Measurements from ENCODE around the gene APOC4.
"Not testable (repeated sequence)": the region's sequence is repeated elsewhere in the genome, so short reads cannot be mapped to it uniquely, and the experiment has no call there.

APOC4 gene

GRCh38 chr19:44914433-44915206 lies 27.4 kb upstream of the APOC4 start, which contains the start of gene APOC1:
Gene APOC1, plus strand, starts transcription at chr19:44914608. Its CDS starts 284 bp downstream, at chr19:44914892.
- peak; percentile 57 for DNase-seq (ENCODE audit: low read depth, low spot score)

GRCh38 chr19:44924243-44924725 lies 17.8 kb upstream of the APOC4 start:
- DNase-seq (ENCODE audit: low read depth, low spot score) = no peak

DNA sequence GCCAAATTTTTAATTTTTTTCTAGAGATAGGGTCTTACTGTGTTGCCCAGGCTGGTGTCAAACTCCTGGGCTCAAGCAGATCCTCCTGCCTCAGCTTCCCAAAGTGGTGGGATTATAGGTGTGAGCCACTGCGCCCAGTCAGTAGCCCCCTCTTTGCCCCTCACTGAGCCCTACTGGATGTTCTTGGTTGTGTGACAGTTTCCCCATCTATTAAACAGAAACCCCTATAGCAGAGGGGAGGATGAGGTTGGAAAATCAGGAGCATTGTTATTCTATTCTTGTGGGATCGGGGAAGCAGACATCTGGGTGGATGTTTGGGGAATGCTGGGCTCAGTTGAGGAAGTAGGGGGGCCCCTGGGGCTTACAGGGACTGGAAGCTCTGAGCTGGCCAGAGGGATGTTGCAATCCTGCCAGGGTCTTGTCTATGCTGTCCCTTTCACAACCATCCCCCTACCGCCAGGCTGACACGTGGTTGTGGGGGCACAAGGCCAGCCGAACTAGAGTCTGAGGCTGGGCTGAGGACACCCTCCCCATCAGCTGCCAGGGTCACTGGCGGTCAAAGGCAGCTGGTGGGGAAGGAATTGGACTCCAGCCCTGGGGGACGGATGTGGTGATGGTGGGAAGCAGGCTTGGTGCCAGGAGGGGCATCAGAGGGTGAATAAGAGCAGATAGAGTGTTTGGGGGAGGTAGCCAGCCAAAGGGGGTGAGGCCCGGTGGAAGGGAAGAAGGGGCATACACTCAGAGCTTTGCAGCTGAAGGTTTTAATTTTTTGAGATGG lies 16.7 kb upstream of the APOC4 start:
- no peak for DNase-seq (ENCODE audit: low read depth, low spot score)

- DNase-seq (ENCODE audit: low read depth, low spot score) = not testable (repeated sequence)
Measured at GRCh38 chr19:44926245-44927077, 15.6 kb upstream of the APOC4 start.

- DNase-seq (ENCODE audit: low read depth, low spot score) = no peak
Measured at GRCh38 chr19:44927746-44928145, 14.3 kb upstream of the APOC4 start.

GRCh38 chr19:44930088-44930487 lies 11.9 kb upstream of the APOC4 start:
- no peak for DNase-seq (ENCODE audit: low read depth, low spot score)

GRCh38 chr19:44931541-44931940 lies 10.5 kb upstream of the APOC4 start:
- no peak for DNase-seq (ENCODE audit: low read depth, low spot score)

DNA sequence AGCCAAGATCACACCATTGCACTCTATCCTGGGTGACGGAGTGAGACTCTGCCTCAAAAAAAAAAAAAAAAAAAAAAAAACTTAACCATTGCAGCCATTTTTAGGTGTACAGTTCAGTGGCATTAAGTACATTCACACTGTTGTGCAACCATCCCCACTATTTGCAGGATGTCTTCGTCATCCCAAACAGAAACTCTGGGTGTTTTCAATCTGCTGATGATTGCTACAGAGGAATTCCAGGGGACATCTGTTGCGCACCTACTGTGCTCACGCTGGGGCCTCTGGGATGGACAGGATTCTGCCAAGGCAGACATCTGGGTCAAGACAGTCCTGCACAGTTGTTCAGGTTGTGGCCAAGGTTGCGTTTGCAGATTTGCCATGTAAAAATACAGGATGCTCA lies 2.4 kb upstream of the APOC4 start:
- no peak for DNase-seq (ENCODE audit: low read depth, low spot score)

GRCh38 chr19:44943801-44944249 lies 1.8 kb downstream of the APOC4 start:
- no peak for DNase-seq (ENCODE audit: low read depth, low spot score)

- no peak for DNase-seq (ENCODE audit: low read depth, low spot score)
Measured at GRCh38 chr19:44947041-44947581, 5.1 kb downstream of the APOC4 start.

- no peak for DNase-seq (ENCODE audit: low read depth, low spot score)
Measured at GRCh38 chr19:44948237-44948636, 6.2 kb downstream of the APOC4 start.

- no peak for DNase-seq (ENCODE audit: low read depth, low spot score)
Measured at GRCh38 chr19:44948763-44949374, 6.8 kb downstream of the APOC4 start.

DNA sequence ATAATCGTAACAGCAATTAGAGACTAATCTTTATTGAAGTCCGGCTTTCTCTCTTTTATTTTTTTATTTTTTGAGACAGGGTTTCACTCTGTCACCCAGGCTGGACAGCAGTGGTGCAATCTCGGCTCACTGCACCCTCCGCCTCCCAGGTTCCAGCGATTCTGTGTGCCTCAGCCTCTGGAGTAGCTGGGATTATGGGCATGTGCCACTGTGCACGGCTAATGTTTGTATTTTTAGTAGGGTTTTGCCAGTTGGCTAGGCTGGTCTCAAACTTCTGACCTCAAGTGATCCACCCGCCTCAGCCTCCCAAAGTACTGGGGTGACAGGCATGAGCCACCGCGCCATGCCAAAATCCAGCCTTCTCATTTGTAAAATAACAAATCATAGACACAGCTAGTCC lies 7.5 kb downstream of the APOC4 start:
- DNase-seq (ENCODE audit: low read depth, low spot score) = no peak

DNA sequence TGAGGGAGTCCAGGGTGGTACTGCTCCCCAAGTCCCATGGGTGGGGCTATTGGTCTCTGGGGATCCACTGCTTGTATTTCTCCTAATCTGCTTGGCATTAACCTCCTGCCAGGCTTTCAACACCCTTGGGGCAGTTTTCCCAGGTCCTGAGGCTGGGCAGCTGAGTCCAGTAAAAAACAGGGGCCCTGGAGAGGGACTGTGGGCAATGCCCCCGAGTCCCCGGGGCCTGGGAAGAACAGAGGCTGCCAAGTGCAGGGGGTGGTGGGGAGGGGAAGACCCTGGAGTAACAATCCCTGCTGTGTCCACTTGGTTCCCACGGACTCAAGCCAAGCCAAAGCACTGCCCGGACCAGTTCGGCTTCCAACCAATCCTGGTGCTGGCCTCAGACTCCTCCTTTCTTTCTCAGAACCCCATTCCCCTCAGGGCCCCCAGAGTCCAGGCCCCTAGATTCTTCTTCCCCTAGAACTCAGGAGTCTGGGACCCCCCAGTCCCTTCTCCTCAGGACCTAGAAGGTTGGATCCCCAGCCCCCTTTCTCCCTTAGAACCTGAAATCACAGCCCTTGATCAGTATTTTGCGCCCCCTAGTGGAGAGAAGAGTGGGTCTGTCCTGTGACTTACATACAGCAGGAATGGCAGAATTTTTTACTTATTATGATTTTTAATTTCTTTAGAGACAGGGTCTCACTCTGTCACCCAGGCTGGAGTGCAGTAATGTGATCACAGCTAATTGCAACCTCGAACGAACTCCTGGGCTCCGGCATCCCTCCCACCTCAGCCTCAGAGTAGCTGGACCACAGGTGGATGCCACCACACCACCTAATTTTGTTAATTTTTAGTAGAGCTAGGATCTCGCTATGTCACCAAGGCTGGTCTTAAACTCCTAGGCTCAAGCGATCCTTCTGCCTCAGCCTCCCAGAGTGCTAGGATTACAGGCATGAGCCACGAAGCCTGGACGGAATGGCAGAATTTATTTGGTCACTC lies 9.4 kb downstream of the APOC4 start:
- DNase-seq (ENCODE audit: low read depth, low spot score) = peak; percentile 17

DNA sequence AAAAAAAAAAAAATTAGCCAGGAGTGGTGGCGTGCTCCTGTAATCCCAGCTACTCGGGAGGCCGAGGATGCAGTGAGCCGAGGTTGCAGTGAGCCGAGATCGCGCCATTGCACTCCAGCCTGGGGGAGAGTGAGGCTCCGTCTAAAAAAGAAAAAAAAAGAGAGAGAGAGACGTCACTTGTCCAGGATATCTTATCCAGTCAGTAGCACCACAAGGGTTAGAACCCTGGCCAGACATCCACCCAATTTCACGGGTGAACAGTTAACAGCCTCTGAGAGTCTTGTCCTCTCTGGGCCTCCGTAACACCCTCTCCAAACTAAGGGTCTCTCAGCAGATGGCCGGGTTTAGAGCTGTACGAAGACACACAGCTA lies 12.2 kb downstream of the APOC4 start:
- DNase-seq (ENCODE audit: low read depth, low spot score) = no peak

DNA sequence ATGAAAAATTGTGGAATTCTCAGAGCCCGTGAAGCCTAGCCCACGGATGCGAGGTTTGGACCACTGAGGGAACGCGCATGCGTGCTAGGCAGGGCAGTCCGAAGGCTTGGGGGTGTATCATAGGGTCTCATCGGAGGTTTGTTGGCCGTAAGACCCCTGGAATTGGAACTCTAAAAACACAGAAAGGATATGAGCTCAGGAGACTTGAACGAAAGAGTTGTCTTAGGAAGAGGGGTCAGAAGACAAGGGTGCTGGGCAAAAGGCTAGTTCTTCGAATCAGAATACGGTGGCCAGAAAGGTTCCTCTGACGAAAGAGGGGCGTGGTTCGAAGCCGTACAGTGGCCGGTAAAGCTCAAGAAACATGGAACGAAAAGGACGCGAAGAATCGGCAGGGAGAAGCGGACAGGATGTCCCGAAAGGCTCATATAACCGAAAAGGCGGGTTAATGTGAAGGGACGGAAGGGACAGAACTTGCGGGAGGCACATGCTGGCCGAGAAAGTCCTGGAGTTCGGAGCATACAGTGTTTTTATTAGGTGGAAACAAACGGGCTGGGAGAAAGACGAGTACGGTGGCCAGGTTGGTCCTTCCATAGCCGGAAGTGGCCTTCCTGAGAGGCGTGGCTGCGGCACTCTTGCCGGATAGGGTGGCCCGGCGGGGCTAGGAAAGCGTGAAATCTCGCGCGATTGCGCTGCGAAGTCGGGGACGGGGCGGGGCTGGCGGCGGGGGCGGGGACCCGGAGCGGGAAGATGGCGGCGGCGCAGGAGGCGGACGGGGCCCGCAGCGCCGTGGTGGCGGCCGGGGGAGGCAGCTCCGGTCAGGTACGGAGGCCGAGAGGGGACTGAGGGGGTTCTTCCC lies 12.8 kb downstream of the APOC4 start, which contains the start of gene CLPTM1:
CLPTM1 (plus strand) TSS at position 732 of the 856 bp plus-strand sequence; CDS start at position 748, 16 bp downstream.
- DNase-seq (ENCODE audit: low read depth, low spot score) = peak; percentile 93

- no peak for DNase-seq (ENCODE audit: low read depth, low spot score)
Measured at GRCh38 chr19:44955505-44956439, 13.7 kb downstream of the APOC4 start.

- no peak for DNase-seq (ENCODE audit: low read depth, low spot score)
Measured at GRCh38 chr19:44957526-44957925, 15.5 kb downstream of the APOC4 start.

Measured in activated naive CD8-positive, alpha-beta T cell treated with anti-CD3 and anti-CD28 coated beads, Interleukin-2, amount 50 U/mL, for 16 hours (primary cell).